GM06990 (cell line): ENCODE measurements around the gene RACGAP1.

Experiments used
- DNase-seq: peaks from one replicate; pipeline ENCODE4 v3.0.0-alpha.2; 2011; ENCODE audit not compliant: insufficient read length; ENCODE audit errors: extremely low read depth
- H3K27me3 ChIP-seq: replicated peaks from 2 replicates; pipeline ENCODE4 v1.6.0; 2011; ENCODE audit warnings: low read length; ENCODE audit not compliant: control insufficient read depth, insufficient read depth
- H3K36me3 ChIP-seq: 2 replicates; pipeline ENCODE4 v1.5.1; 2011; ENCODE audit warnings: low read length; ENCODE audit not compliant: control insufficient read depth, insufficient read depth
- H3K4me3 ChIP-seq: replicated peaks from 2 replicates; pipeline ENCODE4 v1.5.1; 2011; ENCODE audit warnings: low read depth, mild to moderate bottlenecking, control low read depth, low read length
- CTCF ChIP-seq: IDR thresholded peaks from 2 replicates; pipeline ENCODE4 v1.5.1; 2011; ENCODE audit warnings: low read length, control low read depth, mild to moderate bottlenecking, inconsistent platforms; ENCODE audit not compliant: insufficient read depth, poor library complexity, severe bottlenecking

RACGAP1 gene

GRCh38 chr12:49961111-49961922 is 64.0 kb downstream of the RACGAP1 start, which contains the start of gene AQP5:
Gene AQP5, plus strand, starts transcription at chr12:49961872. Its CDS starts 146 bp downstream, at chr12:49962018.
- Histone ChIP-seq H3K27me3 (peaks cover 3% of the 10 kb centered on the region), H3K4me3 (no peak within 1 kb of the TSS)

GRCh38 chr12:49960474-49961110 is 64.7 kb downstream of the RACGAP1 start:
- no peak overlapping the region for H3K4me3 ChIP-seq
- no peaks in the 10 kb centered on the region for H3K36me3 ChIP-seq
- no peak for DNase-seq
- no peak for TF ChIP-seq CTCF
- peaks cover 3% of the 10 kb centered on the region for H3K27me3 ChIP-seq

More at GRCh38 chr12:49961111-49961922, 64.0 kb downstream of the RACGAP1 start, which contains the start of gene AQP5:
- DNase-seq: no peak
- no peak for TF ChIP-seq CTCF
- no peaks in the 10 kb centered on the region for H3K36me3 ChIP-seq

DNA sequence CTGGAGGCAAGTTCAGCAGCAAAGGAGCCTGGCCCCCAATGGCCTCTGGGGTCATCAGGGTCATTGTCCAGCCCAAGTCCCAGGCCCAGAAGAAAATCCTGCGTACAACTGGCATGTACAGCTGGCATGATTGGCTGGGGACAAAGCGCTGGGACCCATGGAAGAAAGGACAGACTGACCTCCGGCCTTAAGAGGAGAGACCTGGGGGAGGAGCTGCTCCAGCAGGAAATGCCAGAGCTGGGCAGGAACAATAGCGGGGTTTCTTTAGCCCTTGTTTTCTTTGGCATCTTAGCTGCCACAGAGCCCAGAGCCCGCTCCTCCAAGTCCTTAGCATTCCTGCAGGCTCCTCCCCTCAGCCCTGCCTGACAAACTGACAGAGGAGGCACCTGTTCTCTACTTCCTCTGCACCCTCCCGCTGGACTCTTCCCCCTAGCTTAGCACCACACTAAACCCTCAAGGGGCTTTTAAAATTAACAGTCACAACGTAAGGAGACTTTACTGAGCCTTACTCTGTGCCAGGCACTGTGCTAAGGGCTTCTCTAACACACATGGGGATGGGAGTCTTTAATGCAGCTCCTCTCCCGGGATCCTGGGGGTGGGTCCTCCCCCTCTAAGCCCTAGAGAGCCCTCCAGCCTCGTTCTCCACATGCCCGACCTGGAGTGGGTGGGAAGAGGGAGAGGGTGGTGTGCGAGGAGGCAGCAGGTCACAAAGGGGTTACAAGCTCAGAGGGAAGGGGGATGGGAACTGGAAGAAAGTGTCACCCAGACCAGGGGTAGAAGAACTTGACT is 65.4 kb downstream of the RACGAP1 start:
- Histone ChIP-seq H3K27me3 (peaks cover 4% of the 10 kb centered on the region), H3K36me3 (no peaks in the 10 kb centered on the region), H3K4me3 (no peak overlapping the region)
- no peak for DNase-seq
- TF ChIP-seq CTCF: no peak

DNA sequence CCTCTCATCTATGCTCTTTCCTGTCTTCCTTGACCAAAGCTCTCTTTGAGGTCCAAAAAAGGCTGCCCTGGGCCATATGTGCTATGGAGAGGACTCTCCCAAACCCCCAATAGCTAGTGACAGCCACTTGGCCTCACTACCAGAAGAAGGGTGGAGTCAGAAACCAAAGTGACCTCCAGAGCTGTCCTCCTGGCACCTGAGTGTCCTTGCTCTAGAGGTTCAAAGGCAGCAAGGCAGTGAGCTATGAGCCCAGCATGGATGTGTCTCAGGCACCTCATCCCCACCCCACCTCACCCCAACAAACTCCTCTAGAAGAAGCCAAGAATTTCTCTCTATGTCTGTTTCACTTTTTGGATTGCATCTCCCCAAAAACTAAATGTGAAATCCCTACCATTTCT is 67.7 kb downstream of the RACGAP1 start:
- Histone ChIP-seq H3K27me3 (peaks cover 6% of the 10 kb centered on the region), H3K36me3 (no peaks in the 10 kb centered on the region), H3K4me3 (no peak overlapping the region)
- no peak for DNase-seq
- no peak for TF ChIP-seq CTCF

GRCh38 chr12:49956663-49957569 is 68.4 kb downstream of the RACGAP1 start:
- no peak overlapping the region for H3K4me3 ChIP-seq
- no peaks in the 10 kb centered on the region for H3K36me3 ChIP-seq
- no peak for DNase-seq
- TF ChIP-seq CTCF: no peak
- peaks cover 6% of the 10 kb centered on the region for H3K27me3 ChIP-seq
